22Rv1 (cell line): ENCODE results near the gene SAV1.

Experiments
- H3K27ac ChIP-seq: fragments of 450-650 bp; 2 replicates; pipeline ENCODE4 v1.5.1; 2017
- CTCF ChIP-seq: fragments of 450-650 bp; IDR thresholded peaks from 2 replicates; pipeline ENCODE4 v1.5.1; 2017; ENCODE audit warnings: mild to moderate bottlenecking
- ZFX ChIP-seq: fragments of 450-650 bp; IDR thresholded peaks from 2 replicates; pipeline ENCODE4 v1.6.1; 2017; ENCODE audit warnings: antibody characterized with exemption, borderline replicate concordance

SAV1 gene

GRCh38 chr14:50599700-50600444 lies 68.2 kb downstream of the SAV1 start:
- TF ChIP-seq CTCF (peak; percentile 81), ZFX (no peak)
- peak overlapping the region; percentile 53 for H3K27ac ChIP-seq

DNA sequence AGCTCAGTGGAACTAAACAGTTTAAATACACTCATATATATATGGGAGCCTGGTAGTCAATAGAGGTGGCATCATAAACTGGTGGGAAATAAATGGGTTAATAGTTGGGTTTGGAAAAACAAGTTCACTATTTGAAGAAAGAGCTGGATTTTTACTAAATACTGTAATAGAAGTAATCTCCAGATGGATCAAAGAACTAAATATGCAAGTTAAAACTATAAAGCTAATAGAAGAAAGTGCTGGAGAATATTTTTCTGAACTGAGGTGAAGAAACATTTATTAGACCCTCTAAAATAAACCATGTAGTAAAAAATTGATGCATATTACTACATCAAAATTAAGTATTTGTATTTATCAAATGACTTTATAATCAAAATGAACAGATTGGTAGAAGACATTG lies 69.3 kb downstream of the SAV1 start:
- H3K27ac ChIP-seq = no peak overlapping the region
- no peak for TF ChIP-seq ZFX
- no peak for TF ChIP-seq CTCF

GRCh38 chr14:50594577-50595316 lies 73.4 kb downstream of the SAV1 start:
- H3K27ac ChIP-seq = no peak overlapping the region

DNA sequence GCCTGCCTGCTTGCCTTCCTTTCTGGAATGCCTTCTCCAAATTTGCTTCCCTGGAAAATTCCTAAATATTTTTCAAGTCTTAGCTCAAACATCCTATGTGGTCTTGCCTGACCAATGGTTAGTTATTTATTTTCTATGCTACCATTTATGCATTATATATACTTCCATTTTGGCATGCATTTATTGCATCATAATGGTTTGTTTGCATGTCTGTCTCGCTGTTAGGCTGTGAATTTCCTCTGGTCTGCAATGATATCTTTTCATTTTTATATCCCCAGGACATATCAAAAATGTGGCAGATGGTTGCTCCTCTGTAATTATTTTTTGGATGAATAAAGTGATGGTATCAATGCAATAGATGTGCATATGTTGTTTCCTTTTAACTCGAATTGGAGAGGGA lies 77.6 kb downstream of the SAV1 start:
- H3K27ac ChIP-seq = no peak overlapping the region
- TF ChIP-seq ZFX (no peak), CTCF (no peak)

More at GRCh38 chr14:50594577-50595316, 73.4 kb downstream of the SAV1 start:
- TF ChIP-seq ZFX (no peak), CTCF (no peak)
